Measurements from ENCODE around the gene FRS3. TPM values are rescaled to one million over a fixed set of nuclear protein-coding genes. Genes with fewer than 3 reads are reported as not detected.
A peak's percentile ranks its signal among the peaks of the same experiment; 100 is the strongest.
"Not testable (repeated sequence)": the region's sequence is repeated elsewhere in the genome, so short reads cannot be mapped to it uniquely, and the experiment has no call there.

Gene FRS3
- total and polyA plus RNA-seq, 5 donors from 2014 or later = 1.3 to 6.4 (median 1.5) TPM

GRCh38 chr6:41815587-41815986 is 35.9 kb upstream of the FRS3 start:
- H3K4me3 Mint-ChIP-seq = no peak overlapping the region
- H3K9me3 Mint-ChIP-seq = no peaks in the 10 kb centered on the region
- Histone ChIP-seq H3K27ac (ENCODE audit: insufficient read depth, low read length, poor library complexity, severe bottlenecking) (no peak overlapping the region), H3K4me3 (ENCODE audit: low read depth, low read length) (no peak overlapping the region), H3K36me3 (ENCODE audit: control insufficient read depth, insufficient read depth, low read length) (no peaks in the 10 kb centered on the region), H3K27me3 (ENCODE audit: control insufficient read depth, insufficient read depth, low read length) (no peaks in the 10 kb centered on the region), H3K4me1 (ENCODE audit: control insufficient read depth, insufficient read depth, low read length, poor library complexity, severe bottlenecking) (no peaks in the 10 kb centered on the region), H3K9me3 (ENCODE audit: control insufficient read depth in 2 of 2, low read length in 2 of 2) (no peaks in the 10 kb centered on the region)
- peaks cover 0 to 4% (median 0%) of the 10 kb centered on the region in 4 donors for H3K4me1 Mint-ChIP-seq
- no peaks in the 10 kb centered on the region for H3K36me3 Mint-ChIP-seq
- H3K27ac Mint-ChIP-seq = no peak overlapping the region
- H3K27me3 Mint-ChIP-seq = peaks cover 2% of the 10 kb centered on the region
- DNase-seq = no peak
- ATAC-seq (ENCODE audit: low read depth in 2 of 2) = no peak

DNA sequence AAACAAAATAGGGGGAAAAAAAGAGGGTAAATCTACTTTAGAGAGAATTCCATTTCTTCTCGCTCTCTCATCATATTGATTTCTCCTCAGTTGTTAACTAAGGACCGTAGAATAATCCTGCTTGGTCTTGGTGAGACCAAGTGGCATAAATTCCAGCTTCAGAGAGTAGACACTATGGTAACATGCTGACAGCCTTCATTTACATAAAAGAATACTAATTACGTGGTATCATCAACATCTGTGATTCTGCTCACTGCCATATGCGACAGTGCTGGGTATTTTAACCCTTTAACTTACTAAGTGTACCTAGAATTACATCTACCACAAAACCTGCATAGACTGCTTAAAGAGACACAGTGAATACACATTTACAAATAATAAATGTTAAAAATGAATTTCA is 34.9 kb upstream of the FRS3 start:
- no peak overlapping the region for H3K4me3 Mint-ChIP-seq
- no peaks in the 10 kb centered on the region for H3K9me3 Mint-ChIP-seq
- Histone ChIP-seq H3K36me3 (ENCODE audit: control insufficient read depth, insufficient read depth, low read length) (no peaks in the 10 kb centered on the region), H3K27ac (ENCODE audit: insufficient read depth, low read length, poor library complexity, severe bottlenecking) (no peak overlapping the region), H3K9me3 (ENCODE audit: control insufficient read depth in 2 of 2, low read length in 2 of 2) (no peaks in the 10 kb centered on the region), H3K4me3 (ENCODE audit: low read depth, low read length) (no peak overlapping the region), H3K4me1 (ENCODE audit: control insufficient read depth, insufficient read depth, low read length, poor library complexity, severe bottlenecking) (no peaks in the 10 kb centered on the region), H3K27me3 (ENCODE audit: control insufficient read depth, insufficient read depth, low read length) (no peaks in the 10 kb centered on the region)
- no peaks in the 10 kb centered on the region for H3K36me3 Mint-ChIP-seq
- DNase-seq (no peak), ATAC-seq (ENCODE audit: low read depth in 2 of 2) (no peak)
- H3K27ac Mint-ChIP-seq = no peak overlapping the region
- no peaks in the 10 kb centered on the region for H3K27me3 Mint-ChIP-seq
- peaks cover 0 to 4% (median 0%) of the 10 kb centered on the region in 4 donors for H3K4me1 Mint-ChIP-seq

DNA sequence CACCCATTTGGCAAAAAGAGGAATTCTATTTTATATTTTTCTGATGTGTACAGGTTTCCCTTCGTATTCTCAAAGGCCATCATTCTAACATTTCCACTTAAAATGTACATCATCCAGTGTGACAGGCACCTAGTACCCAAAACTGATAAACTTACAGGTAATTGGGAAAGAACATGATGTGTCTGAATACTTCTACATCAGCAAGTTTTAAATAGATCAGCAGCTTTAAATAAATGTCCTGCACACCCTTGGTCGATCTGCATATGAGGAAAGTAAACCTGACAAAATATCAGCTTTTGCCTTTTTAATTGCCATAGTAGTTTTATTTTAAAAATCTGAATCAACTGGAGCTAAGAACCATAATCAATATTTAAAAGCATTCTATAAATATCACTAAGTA is 34.3 kb upstream of the FRS3 start:
- Mint-ChIP-seq H3K9me3 (no peaks in the 10 kb centered on the region), H3K36me3 (no peaks in the 10 kb centered on the region), H3K4me3 (no peak overlapping the region), H3K27me3 (no peaks in the 10 kb centered on the region), H3K27ac (no peak overlapping the region), H3K4me1 (peaks cover 0 to 4% (median 0%) of the 10 kb centered on the region in 4 donors)
- no peaks in the 10 kb centered on the region for H3K4me1 ChIP-seq (ENCODE audit: control insufficient read depth, insufficient read depth, low read length, poor library complexity, severe bottlenecking)
- no peaks in the 10 kb centered on the region for H3K27me3 ChIP-seq (ENCODE audit: control insufficient read depth, insufficient read depth, low read length)
- no peak overlapping the region for H3K4me3 ChIP-seq (ENCODE audit: low read depth, low read length)
- no peaks in the 10 kb centered on the region for H3K9me3 ChIP-seq (ENCODE audit: control insufficient read depth in 2 of 2, low read length in 2 of 2)
- DNase-seq (no peak), ATAC-seq (ENCODE audit: low read depth in 2 of 2) (no peak)
- no peaks in the 10 kb centered on the region for H3K36me3 ChIP-seq (ENCODE audit: control insufficient read depth, insufficient read depth, low read length)
- no peak overlapping the region for H3K27ac ChIP-seq (ENCODE audit: insufficient read depth, low read length, poor library complexity, severe bottlenecking)

- Histone ChIP-seq H3K4me3 (ENCODE audit: low read depth, low read length) (no peak overlapping the region), H3K27ac (ENCODE audit: insufficient read depth, low read length, poor library complexity, severe bottlenecking) (no peak overlapping the region), H3K27me3 (ENCODE audit: control insufficient read depth, insufficient read depth, low read length) (no peaks in the 10 kb centered on the region), H3K36me3 (ENCODE audit: control insufficient read depth, insufficient read depth, low read length) (no peaks in the 10 kb centered on the region), H3K9me3 (ENCODE audit: control insufficient read depth in 2 of 2, low read length in 2 of 2) (no peaks in the 10 kb centered on the region), H3K4me1 (ENCODE audit: control insufficient read depth, insufficient read depth, low read length, poor library complexity, severe bottlenecking) (no peaks in the 10 kb centered on the region)
- no peaks in the 10 kb centered on the region for H3K27me3 Mint-ChIP-seq
- ATAC-seq (ENCODE audit: low read depth in 2 of 2) (no peak), DNase-seq (no peak)
- H3K9me3 Mint-ChIP-seq = no peaks in the 10 kb centered on the region
- H3K36me3 Mint-ChIP-seq = no peaks in the 10 kb centered on the region
- H3K4me3 Mint-ChIP-seq = no peak overlapping the region
- peaks cover 0 to 4% (median 0%) of the 10 kb centered on the region in 4 donors for H3K4me1 Mint-ChIP-seq
- no peak overlapping the region for H3K27ac Mint-ChIP-seq
Observed at GRCh38 chr6:41813469-41813868, 33.8 kb upstream of the FRS3 start.

GRCh38 chr6:41811946-41812345 is 32.2 kb upstream of the FRS3 start:
- H3K4me3 ChIP-seq (ENCODE audit: low read depth, low read length); H3K36me3 ChIP-seq (ENCODE audit: control insufficient read depth, insufficient read depth, low read length); DNase-seq: not testable (repeated sequence)

GRCh38 chr6:41811095-41811494 is 31.4 kb upstream of the FRS3 start:
- Mint-ChIP-seq H3K4me1 (peaks cover 0 to 2% (median 1%) of the 10 kb centered on the region in 4 donors), H3K9me3 (no peaks in the 10 kb centered on the region), H3K27ac (no peak overlapping the region), H3K36me3 (no peaks in the 10 kb centered on the region), H3K4me3 (no peak overlapping the region), H3K27me3 (no peaks in the 10 kb centered on the region)
- no peak overlapping the region for H3K27ac ChIP-seq (ENCODE audit: insufficient read depth, low read length, poor library complexity, severe bottlenecking)
- H3K9me3 ChIP-seq (ENCODE audit: control insufficient read depth in 2 of 2, low read length in 2 of 2) = no peaks in the 10 kb centered on the region
- H3K36me3 ChIP-seq (ENCODE audit: control insufficient read depth, insufficient read depth, low read length) = no peaks in the 10 kb centered on the region
- ATAC-seq (ENCODE audit: low read depth in 2 of 2) (no peak), DNase-seq (no peak)
- H3K27me3 ChIP-seq (ENCODE audit: control insufficient read depth, insufficient read depth, low read length) = no peaks in the 10 kb centered on the region
- no peaks in the 10 kb centered on the region for H3K4me1 ChIP-seq (ENCODE audit: control insufficient read depth, insufficient read depth, low read length, poor library complexity, severe bottlenecking)
- H3K4me3 ChIP-seq (ENCODE audit: low read depth, low read length) = no peak overlapping the region

More at GRCh38 chr6:41811946-41812345, 32.2 kb upstream of the FRS3 start:
- not testable (repeated sequence) for H3K9me3 ChIP-seq (ENCODE audit: control insufficient read depth in 2 of 2, low read length in 2 of 2); H3K27me3 Mint-ChIP-seq; H3K4me1 ChIP-seq (ENCODE audit: control insufficient read depth, insufficient read depth, low read length, poor library complexity, severe bottlenecking); H3K9me3 Mint-ChIP-seq; H3K4me1 Mint-ChIP-seq; H3K27ac ChIP-seq (ENCODE audit: insufficient read depth, low read length, poor library complexity, severe bottlenecking); H3K4me3 Mint-ChIP-seq; H3K27ac Mint-ChIP-seq; H3K27me3 ChIP-seq (ENCODE audit: control insufficient read depth, insufficient read depth, low read length); ATAC-seq (ENCODE audit: low read depth in 2 of 2); H3K36me3 Mint-ChIP-seq

DNA sequence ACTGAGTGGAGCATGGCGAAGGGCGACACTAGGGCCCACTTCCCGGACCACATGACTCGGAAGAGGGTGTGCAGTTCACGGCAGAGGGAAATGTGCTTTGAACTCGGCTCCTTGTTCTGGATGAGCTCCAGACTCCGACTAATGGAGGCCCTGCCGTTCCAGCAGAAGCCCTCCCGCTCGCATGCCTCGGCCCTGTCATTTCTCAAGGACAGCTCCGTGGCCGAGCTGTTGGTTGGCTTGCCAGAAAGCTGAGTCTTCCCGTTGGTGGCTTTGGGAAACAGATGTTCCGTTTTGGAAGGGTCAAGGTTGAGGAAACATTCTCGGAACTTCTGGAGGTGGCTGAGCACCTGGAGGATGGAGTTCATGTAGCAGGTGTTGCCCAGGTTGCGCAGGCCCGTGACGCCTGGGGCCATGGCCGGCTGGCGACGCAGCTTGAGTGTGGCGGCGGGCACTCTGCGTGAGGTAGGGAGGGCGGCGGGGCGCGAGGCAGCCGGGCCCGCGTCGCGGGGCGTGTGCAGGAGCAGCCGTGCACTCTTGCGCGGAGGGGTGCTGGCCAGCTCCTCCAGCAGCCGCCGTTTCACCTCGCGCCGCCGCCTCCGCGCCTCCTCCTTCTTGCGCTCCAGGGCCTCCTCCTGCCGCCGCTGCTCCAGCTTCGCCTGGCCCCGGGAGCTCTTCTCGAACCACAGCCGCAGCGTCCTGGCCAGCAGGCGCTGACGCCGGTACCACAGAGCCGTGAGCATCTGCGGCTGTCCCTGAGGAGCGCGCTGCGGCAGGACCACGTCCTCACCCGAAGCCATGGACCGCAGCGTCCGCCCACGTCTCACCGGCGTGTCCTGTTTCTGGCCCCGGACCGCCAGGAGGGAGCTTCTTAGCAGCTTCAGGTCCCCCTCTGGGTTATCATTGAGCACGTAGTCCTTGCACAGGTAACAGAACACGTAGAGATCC is 26.4 kb upstream of the FRS3 start:
- Histone ChIP-seq H3K4me3 (ENCODE audit: low read depth, low read length) (no peak overlapping the region), H3K27me3 (ENCODE audit: control insufficient read depth, insufficient read depth, low read length) (no peaks in the 10 kb centered on the region), H3K4me1 (ENCODE audit: control insufficient read depth, insufficient read depth, low read length, poor library complexity, severe bottlenecking) (no peaks in the 10 kb centered on the region), H3K36me3 (ENCODE audit: control insufficient read depth, insufficient read depth, low read length) (no peaks in the 10 kb centered on the region), H3K9me3 (ENCODE audit: control insufficient read depth in 2 of 2, low read length in 2 of 2) (no peaks in the 10 kb centered on the region), H3K27ac (ENCODE audit: insufficient read depth, low read length, poor library complexity, severe bottlenecking) (no peak overlapping the region)
- Mint-ChIP-seq H3K4me1 (peaks cover 0 to 7% (median 1%) of the 10 kb centered on the region in 4 donors), H3K27me3 (no peaks in the 10 kb centered on the region), H3K4me3 (no peak overlapping the region), H3K9me3 (no peaks in the 10 kb centered on the region), H3K27ac (no peak overlapping the region), H3K36me3 (peaks cover 3% of the 10 kb centered on the region)
- DNase-seq (no peak), ATAC-seq (ENCODE audit: low read depth in 2 of 2) (no peak)

DNA sequence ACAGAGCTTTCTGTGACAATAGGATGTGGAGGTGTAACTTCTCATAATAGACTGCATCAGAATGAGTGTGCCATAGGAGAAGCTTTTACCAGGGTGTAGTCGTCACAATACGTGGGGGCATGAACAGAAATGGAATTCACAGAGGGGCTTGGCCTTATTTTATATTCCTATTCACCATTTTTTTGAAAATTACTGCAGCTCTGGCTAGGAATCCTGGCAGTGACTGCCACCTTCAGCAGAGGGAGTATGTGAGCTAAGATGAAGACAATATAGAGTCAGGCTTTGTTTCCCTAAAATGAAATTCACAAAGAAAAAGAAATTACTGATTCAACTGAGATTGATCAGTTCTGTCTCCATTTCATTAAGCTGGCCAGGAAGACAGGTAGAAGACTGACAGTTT is 21.7 kb upstream of the FRS3 start:
- Histone ChIP-seq H3K27me3 (ENCODE audit: control insufficient read depth, insufficient read depth, low read length) (no peaks in the 10 kb centered on the region), H3K9me3 (ENCODE audit: control insufficient read depth in 2 of 2, low read length in 2 of 2) (no peaks in the 10 kb centered on the region), H3K4me1 (ENCODE audit: control insufficient read depth, insufficient read depth, low read length, poor library complexity, severe bottlenecking) (no peaks in the 10 kb centered on the region), H3K36me3 (ENCODE audit: control insufficient read depth, insufficient read depth, low read length) (no peaks in the 10 kb centered on the region), H3K4me3 (ENCODE audit: low read depth, low read length) (no peak overlapping the region), H3K27ac (ENCODE audit: insufficient read depth, low read length, poor library complexity, severe bottlenecking) (no peak overlapping the region)
- ATAC-seq (ENCODE audit: low read depth in 2 of 2) (no peak), DNase-seq (no peak)
- peaks cover 5% of the 10 kb centered on the region for H3K36me3 Mint-ChIP-seq
- H3K4me1 Mint-ChIP-seq = peaks cover 0 to 7% (median 0%) of the 10 kb centered on the region in 4 donors
- no peaks in the 10 kb centered on the region for H3K9me3 Mint-ChIP-seq
- no peak overlapping the region for H3K4me3 Mint-ChIP-seq
- no peaks in the 10 kb centered on the region for H3K27me3 Mint-ChIP-seq
- H3K27ac Mint-ChIP-seq = peak overlapping the region in 1 of 3 donors; percentile 11

All from CD4-positive, CD25-positive, alpha-beta regulatory T cell (primary cell).